Dendritic cell treated with granulocyte-macrophage colony-stimulating factor and Interleukin-4, amounts not matched to agents 40 ng/mL and 50 ng/mL, for 4 days (primary cell): ENCODE data around the gene ITGB1BP2.
A peak's percentile ranks its signal among the peaks of the same experiment; 100 is the strongest.
"Not testable (repeated sequence)": the region's sequence is repeated elsewhere in the genome, so short reads cannot be mapped to it uniquely, and the experiment has no call there.

Experiments
- H3K27ac Mint-ChIP-seq: one replicate; pipeline ENCODE4 v1.8.0; 2022; ENCODE audit warnings: mild to moderate bottlenecking, mixed read lengths
- H3K27me3 Mint-ChIP-seq: one replicate; pipeline ENCODE4 v1.8.0; 2022; ENCODE audit warnings: mild to moderate bottlenecking, mixed read lengths
- H3K36me3 Mint-ChIP-seq: one replicate; pipeline ENCODE4 v1.8.0; 2022; ENCODE audit warnings: low read depth, mixed read lengths
- H3K4me1 Mint-ChIP-seq: one replicate; pipeline ENCODE4 v1.8.0; 2022; ENCODE audit warnings: low read depth, mixed read lengths
- H3K4me3 Mint-ChIP-seq: one replicate; pipeline ENCODE4 v1.8.0; 2022; ENCODE audit warnings: mild to moderate bottlenecking, moderate library complexity, mixed read lengths
- H3K9me3 Mint-ChIP-seq: one replicate; pipeline ENCODE4 v1.8.0; 2022; ENCODE audit warnings: mixed read lengths
- intact Hi-C: fragments of 100-400 bp; cut with micrococcal nuclease; formaldehyde crosslinking; loops from one replicate; pipeline ENCODE4 v1.15.0; 2022

The ITGB1BP2 gene

DNA sequence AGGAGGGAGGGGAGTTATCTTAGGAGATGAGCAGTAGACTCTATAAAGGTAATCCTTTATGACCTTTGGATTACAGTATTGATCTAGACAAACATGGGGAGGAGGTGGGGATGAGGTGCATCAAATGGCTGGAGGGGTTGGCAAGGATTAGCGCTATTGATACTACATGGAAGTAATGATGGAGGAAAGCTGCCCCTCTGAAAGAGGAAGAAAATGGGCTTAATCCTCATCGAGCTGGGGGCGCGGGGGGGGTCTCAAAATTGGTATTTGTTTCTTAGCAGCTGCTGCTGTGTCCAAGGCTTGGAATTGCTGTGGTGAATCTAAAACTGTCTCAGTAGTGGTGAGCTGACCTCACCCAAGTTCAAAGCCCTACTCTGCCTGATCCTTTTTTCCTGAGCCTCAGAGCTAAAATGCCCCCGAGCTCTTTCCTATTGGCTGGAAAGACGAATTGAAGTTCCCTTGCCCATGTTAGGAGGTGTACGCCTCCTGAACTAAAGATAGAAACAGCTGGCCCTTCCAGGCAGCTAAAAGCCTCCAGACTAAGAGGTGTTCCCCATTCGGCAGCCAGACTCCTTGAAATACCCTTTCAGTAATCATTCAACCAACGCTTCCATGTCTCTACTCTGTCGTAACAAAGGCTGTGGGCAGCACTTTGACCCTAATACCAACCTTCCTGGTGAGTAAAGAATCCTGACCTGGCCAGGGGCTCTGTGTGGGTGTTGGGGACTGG lies at the start of gene ITGB1BP2:
TSS of gene ITGB1BP2 (plus strand) at position 556 of the 730 bp plus-strand sequence. CDS start at position 613, 57 bp downstream.
- intact Hi-C loops, result no loop called here
- H3K27me3 Mint-ChIP-seq, result no peaks in the 10 kb centered on the region
- no peak within 1 kb of the TSS for H3K27ac Mint-ChIP-seq
- peaks cover 43% of the 10 kb centered on the region for H3K4me1 Mint-ChIP-seq
- peaks cover 69% of the 10 kb centered on the region for H3K36me3 Mint-ChIP-seq
- H3K4me3 Mint-ChIP-seq, result no peak within 1 kb of the TSS
- H3K9me3 Mint-ChIP-seq, result no peaks in the 10 kb centered on the region

DNA sequence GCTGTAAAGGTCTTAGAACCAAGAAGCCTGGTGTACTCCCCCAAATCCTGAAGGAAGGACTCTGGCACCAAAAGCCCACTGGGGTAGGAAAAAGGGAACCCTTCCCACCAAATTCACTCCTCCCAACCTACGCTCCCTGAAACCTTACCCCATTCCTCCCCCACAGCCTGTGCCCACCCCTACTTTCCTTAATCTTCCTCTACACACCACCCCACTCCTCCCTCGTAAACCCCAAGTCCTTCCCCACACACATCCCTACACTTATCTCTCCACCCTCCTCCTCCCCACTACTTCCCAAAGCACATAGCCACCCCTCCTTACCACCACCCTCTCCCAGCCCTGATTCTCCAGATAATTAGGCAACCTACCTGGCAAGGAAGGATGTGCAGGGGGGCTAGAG lies 49.3 kb upstream of the ITGB1BP2 start:
- Mint-ChIP-seq H3K4me1 (peaks cover 44% of the 10 kb centered on the region), H3K27ac (peak overlapping the region; percentile 84), H3K27me3 (no peaks in the 10 kb centered on the region), H3K9me3 (no peaks in the 10 kb centered on the region), H3K36me3 (peaks cover 50% of the 10 kb centered on the region), H3K4me3 (peak overlapping the region; percentile 87)
- intact Hi-C loops, result loop anchor here (10.0 kb wide), 1 partner anchor 67 kb away; no protein-coding TSS in a partner anchor

DNA sequence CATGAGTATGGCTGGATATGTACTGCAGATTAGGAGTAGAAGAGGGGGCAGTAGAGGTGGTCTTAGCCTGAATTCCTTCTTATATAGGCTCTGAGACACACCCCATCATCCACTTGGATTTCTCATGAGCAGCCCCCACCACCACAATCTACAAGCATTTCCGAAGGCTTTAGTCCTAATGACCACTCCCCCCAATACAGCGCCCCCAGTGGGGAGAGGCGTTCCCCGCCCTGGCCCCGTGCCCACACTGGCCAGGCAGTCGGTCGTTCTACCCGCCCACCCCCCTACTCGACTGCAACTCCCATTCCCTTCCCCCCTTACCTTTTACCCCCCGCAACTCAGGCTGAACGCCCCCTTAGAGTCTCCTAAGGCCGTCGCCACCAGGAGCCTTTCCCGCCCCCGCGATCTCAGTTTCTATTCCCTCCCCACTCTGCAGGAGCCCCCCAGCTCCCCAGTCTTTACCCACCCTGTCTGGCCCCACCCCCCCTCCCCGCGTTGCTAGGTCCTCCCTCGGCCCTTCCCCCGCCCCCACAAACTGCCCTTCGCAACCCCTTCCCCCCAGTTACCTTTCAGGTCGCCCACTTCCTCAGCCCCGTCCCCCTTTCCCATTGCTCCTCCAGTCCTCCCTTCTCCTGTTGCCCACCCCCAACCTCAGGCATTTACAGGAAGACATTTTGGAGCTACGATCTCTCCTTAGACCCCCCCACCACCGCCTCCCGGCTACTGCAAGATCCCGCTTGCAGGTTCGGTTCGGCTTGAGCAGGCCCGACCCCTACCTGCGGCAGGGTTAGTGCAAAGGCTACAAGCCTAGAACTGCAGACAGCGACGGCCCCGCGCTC lies 48.1 kb upstream of the ITGB1BP2 start:
- peak overlapping the region; percentile 97 for H3K27ac Mint-ChIP-seq
- H3K4me3 Mint-ChIP-seq, result peak overlapping the region; percentile 87
- H3K36me3 Mint-ChIP-seq, result peaks cover 38% of the 10 kb centered on the region
- H3K9me3 Mint-ChIP-seq, result no peaks in the 10 kb centered on the region
- intact Hi-C loops, result loop anchor here (1.0 to 10.0 kb wide), 2 partner anchors 30 to 69 kb away; partner anchors contain the start of gene NONO
- peaks cover 44% of the 10 kb centered on the region for H3K4me1 Mint-ChIP-seq
- H3K27me3 Mint-ChIP-seq, result no peaks in the 10 kb centered on the region

DNA sequence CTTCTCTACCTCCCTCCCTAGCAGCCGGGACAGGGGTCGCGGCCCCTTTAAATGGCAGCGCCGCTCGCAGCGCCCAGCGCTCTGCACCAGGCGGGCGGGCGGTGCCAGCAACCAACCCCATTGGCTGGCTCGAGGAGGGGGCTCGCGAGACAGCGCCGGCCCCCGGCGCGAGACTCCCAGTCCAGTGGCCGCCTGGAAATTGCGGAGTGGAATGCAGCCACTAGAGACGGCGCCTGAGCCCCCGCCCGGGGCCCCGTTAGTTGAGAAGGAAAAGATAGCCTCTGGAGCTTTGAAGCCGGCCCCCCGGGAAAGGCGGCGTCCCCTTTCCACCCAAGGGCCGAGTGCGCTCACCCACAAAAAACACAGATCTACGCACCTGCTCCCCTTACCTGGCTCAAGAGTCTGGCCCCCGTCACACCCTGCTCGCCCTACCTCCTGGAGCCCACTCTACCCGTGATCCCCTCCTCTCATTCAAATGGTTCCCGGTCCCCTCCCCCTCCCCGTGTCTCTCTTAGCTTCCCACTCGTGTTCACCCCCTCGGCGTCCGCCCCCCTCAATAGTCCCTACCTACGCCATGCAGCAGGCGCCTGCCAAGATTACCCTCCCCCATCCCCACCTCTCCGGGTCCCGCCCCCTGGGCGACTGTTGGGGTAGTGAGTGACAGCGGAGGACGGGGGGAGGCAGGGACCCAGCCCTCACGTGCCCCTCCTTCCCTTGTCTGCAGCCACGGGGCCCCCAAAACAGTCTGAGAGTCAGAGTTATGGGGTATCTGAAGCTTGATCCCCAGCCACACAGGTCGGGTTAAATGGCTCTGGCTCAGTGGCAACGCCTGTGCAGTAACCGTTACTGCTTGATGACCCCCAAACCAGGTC lies 47.2 kb upstream of the ITGB1BP2 start, which contains the start of gene ZMYM3:
TSS of gene ZMYM3 (minus strand) at position 49 of the 872 bp plus-strand sequence. CDS start 885 bp downstream, outside the sequence.
- H3K4me1 Mint-ChIP-seq, result peaks cover 44% of the 10 kb centered on the region

DNA sequence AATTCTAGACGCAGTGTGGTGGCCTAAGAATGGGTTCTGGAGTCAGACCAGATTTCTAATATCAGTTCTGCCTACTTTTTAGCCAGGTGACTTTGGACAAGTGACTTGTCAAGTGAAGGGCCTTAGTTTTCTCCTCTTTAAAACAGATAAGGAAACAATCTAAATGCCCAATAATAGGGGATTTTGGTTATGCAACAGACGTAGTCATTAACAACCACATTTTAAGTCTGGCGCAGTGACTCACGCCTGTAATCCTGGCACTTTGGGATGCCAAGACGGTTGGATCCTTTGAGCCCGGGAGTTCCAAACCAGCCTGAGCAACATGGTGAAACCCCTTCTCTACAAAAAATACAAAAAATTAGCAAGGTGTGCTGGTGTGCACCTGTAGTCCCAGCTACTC lies 45.5 kb upstream of the ITGB1BP2 start:
- intact Hi-C loops, result loop anchor here (10.0 kb wide), 1 partner anchor 71 kb away; no protein-coding TSS in a partner anchor
- no peaks in the 10 kb centered on the region for H3K9me3 Mint-ChIP-seq
- no peak overlapping the region for H3K4me3 Mint-ChIP-seq
- H3K27me3 Mint-ChIP-seq, result no peaks in the 10 kb centered on the region
- peak overlapping the region; percentile 97 for H3K27ac Mint-ChIP-seq
- H3K36me3 Mint-ChIP-seq, result peaks cover 13% of the 10 kb centered on the region
- peaks cover 32% of the 10 kb centered on the region for H3K4me1 Mint-ChIP-seq

More for the DNA sequence above, 47.2 kb upstream of the ITGB1BP2 start, which contains the start of gene ZMYM3:
- H3K27ac Mint-ChIP-seq, result peak within 1 kb of the TSS; percentile 97
- intact Hi-C loops, result loop anchor here (1.0 to 10.0 kb wide), 2 partner anchors 29 to 70 kb away; partner anchors contain the start of gene NONO
- H3K27me3 Mint-ChIP-seq, result no peaks in the 10 kb centered on the region
- H3K9me3 Mint-ChIP-seq, result no peaks in the 10 kb centered on the region
- peaks cover 29% of the 10 kb centered on the region for H3K36me3 Mint-ChIP-seq
- H3K4me3 Mint-ChIP-seq, result peak within 1 kb of the TSS; percentile 87

DNA sequence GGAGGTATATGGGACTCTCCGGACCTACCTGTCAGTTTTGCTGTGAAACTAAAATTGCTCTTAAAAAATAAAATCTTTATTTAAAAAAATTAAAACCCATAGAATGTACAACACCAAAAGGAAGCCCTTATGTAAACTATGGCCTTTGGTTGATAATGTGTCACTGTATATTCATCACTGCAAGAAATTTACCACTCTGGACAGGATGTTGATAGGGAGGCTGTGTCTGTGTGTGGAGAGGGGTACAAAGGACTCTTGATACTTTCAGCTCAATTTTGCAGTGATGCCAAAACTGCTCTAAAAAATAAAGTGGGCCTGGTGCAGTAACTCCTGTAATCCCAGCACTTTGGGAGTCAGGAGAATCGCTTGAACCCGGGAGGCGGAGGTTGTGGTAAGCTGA lies 44.7 kb upstream of the ITGB1BP2 start:
- Mint-ChIP-seq H3K4me1 (peaks cover 25% of the 10 kb centered on the region), H3K36me3 (peaks cover 13% of the 10 kb centered on the region), H3K4me3 (no peak overlapping the region), H3K27me3 (no peaks in the 10 kb centered on the region), H3K9me3 (no peaks in the 10 kb centered on the region), H3K27ac (no peak overlapping the region)
- intact Hi-C loops, result loop anchor here (10.0 kb wide), 1 partner anchor 72 kb away; no protein-coding TSS in a partner anchor

DNA sequence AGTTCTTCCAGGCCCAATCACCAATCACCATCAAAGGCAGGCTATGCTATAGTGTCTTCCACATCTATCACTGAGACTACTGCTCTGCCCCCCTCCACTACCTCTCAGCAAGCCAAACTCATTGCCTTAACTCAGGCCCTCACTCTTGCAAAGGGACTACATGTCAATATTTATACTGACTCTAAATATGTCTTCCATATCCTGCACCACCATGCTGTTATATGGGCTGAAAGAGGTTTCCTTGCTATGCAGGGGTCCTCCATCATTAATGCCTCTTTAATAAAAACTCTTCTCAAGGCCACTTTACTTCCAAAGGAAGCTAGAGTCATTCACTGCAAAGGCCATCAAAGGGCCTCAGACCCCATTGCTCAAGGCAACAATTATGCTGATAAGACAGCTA lies 32.9 kb upstream of the ITGB1BP2 start:
- H3K4me1 Mint-ChIP-seq, H3K4me3 Mint-ChIP-seq, intact Hi-C loops, H3K9me3 Mint-ChIP-seq, H3K36me3 Mint-ChIP-seq, H3K27ac Mint-ChIP-seq, H3K27me3 Mint-ChIP-seq: not testable (repeated sequence)

DNA sequence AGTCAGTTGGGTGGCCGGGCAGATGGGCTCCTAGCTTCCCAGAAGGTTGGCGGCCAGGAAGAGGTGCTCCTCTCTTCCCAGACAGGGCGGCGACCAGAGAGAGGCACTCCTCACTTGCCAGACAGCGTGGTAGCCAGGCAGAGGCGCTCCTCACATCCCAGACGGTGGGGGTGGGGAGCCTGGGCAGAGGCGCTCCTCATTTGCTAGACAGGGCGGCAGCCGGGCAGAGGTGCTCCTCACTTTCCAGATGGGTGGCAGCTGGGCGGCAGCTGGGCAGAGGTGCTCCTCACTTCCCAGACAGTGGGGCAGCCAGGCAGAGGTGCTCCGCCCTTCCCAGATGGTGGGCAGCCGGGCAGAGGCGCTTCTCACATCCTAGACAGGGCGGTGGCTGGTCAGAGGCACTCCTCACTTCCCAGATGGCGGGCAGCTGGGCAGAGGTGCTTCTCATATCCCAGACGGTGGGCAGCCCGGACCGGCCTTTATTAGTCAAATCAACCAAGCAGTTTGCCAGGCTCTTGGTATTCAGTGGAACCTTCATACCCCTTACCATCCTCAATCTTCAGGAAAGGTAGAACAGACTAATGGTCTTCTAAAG lies 31.7 kb upstream of the ITGB1BP2 start:
- Mint-ChIP-seq H3K27ac (no peak overlapping the region), H3K36me3 (no peaks in the 10 kb centered on the region), H3K4me1 (no peaks in the 10 kb centered on the region), H3K27me3 (no peaks in the 10 kb centered on the region), H3K4me3 (no peak overlapping the region), H3K9me3 (no peaks in the 10 kb centered on the region)
- intact Hi-C loops, result no loop called here

DNA sequence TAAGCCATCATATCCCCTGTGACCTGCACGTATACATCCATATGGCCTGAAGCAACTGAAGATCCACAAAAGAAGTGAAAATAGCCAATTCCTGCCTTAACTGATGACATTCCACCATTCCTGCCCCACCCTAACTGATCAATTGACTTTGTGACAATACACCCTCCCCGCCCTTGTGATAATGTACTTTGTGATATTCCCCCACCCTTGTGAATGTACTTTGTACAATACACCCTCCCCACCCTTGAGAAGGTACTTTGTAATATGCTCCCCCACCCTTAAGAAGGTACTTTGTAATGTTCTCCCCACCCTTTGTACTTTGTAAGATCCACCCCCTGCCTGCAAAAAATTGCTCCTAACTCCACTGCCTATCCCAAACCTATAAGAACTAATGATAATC lies 29.2 kb upstream of the ITGB1BP2 start:
- intact Hi-C loops, H3K9me3 Mint-ChIP-seq, H3K27me3 Mint-ChIP-seq, H3K36me3 Mint-ChIP-seq, H3K4me1 Mint-ChIP-seq, H3K4me3 Mint-ChIP-seq, H3K27ac Mint-ChIP-seq: not testable (repeated sequence)

DNA sequence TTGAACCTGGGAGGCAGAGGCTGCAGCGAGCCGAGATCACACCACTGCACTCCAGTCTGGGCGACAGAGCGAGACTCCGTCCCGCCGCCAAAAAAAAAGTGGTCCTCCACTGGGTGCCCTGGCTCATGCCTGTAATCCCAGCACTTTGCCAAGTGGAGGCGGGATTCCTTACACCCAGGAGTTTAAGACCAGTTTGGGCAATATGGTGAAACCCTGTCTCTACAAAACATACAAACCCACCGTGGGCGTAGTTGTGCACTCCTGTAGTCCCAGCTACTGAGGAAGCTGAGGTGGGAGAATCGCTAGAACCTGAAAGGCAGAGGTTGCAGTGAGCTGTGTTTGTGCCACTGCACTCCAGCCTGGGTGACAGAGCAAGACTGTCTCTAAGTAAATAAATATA lies 20.2 kb upstream of the ITGB1BP2 start:
- peaks cover 11% of the 10 kb centered on the region for H3K36me3 Mint-ChIP-seq
- H3K4me3 Mint-ChIP-seq, H3K9me3 Mint-ChIP-seq, H3K27me3 Mint-ChIP-seq, H3K4me1 Mint-ChIP-seq, intact Hi-C loops, H3K27ac Mint-ChIP-seq: not testable (repeated sequence)

DNA sequence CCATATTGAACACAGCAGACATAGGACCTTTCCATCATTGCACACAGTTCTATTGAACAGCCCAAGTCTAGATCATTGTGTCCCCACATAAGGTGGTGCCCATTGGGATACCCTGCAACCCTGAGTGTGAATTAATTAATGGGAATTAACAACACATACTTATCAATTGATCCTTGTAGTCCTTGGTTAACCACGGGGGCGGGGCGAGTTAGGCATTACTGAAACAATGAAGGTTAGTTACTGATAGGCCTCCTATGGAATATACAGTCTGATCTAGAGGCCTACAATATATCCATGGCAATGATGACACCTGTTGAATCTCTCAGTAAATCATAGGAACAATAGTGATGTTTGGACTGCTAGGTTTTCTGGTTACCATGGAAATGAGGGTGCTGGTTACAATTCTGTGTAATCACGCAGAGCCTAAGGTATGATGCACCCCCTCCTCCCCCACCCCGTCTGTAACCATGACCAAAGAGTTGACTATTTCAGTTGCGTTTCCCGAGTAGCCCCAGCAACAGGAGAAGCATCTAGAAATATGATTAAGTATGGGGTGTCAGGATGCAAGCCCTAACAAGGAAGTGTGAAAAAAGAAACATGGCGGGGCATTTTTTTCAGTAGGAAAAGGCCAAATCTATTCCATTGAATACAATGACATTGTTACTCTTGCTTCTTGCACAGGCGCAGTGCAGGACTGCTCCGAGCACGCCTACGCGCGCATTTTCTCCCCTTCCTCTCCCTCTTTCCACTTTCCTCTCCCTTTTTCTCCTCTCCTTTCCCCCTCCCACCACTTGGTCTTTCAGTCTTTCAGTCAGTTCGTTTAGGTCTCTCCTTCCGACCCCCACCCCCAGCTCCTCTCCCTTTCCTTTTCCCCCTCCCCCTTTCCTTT lies 18.8 kb upstream of the ITGB1BP2 start:
- intact Hi-C loops, result loop anchor here (1.0 kb wide), 2 partner anchors 28 to 84 kb away; partner anchors contain the start of genes TAF1 and ZMYM3
- H3K36me3 Mint-ChIP-seq, result peaks cover 23% of the 10 kb centered on the region
- H3K27me3 Mint-ChIP-seq, result no peaks in the 10 kb centered on the region
- H3K9me3 Mint-ChIP-seq, result no peaks in the 10 kb centered on the region
- H3K27ac Mint-ChIP-seq, result peak overlapping the region; percentile 100
- no peaks in the 10 kb centered on the region for H3K4me1 Mint-ChIP-seq
- H3K4me3 Mint-ChIP-seq, result peak overlapping the region; percentile 91

DNA sequence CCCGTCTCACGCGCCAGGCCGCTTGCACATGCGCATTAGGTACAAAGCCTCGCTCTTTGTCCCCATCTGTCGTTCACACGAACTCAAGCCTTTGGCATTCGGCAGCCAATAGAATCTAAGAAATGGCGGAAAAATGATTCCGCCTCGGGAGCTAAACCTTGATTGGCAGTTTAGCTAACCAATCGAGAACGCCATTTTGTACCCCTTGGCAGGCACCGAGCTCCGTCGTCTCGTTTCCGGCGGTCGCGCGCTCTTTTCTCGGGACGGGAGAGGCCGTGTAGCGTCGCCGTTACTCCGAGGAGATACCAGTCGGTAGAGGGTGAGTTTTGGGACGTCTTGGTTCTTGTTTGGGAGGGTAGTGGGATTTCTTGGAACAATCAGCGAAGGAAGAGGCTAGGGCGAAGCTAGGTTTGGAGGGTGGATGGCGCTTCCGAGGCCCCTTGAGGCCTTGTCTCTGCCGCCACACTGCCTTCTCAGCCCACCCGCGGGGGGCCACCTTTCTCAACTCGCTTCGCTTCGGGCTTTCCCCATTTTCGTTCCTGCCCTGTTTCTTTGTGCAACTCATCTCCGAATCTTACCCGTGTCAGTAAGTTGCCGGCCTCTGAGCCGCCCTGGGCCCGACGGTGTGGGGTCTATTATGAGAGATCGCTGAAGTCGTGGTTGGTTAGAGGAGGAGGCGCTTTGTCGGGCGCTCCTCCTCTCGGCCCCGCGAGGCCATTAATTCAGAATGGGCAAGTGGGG lies 18.0 kb upstream of the ITGB1BP2 start, which contains the start of gene NONO:
TSS of gene NONO (plus strand) at position 233 of the 741 bp plus-strand sequence. CDS start 7,003 bp downstream, outside the sequence.
- Mint-ChIP-seq H3K36me3 (peaks cover 23% of the 10 kb centered on the region), H3K4me1 (no peaks in the 10 kb centered on the region), H3K27me3 (no peaks in the 10 kb centered on the region), H3K9me3 (no peaks in the 10 kb centered on the region), H3K27ac (peak within 1 kb of the TSS; percentile 100), H3K4me3 (peak within 1 kb of the TSS; percentile 91)
- intact Hi-C loops, result loop anchor here (1.0 kb wide), 2 partner anchors 29 to 83 kb away; partner anchors contain the start of genes TAF1 and ZMYM3
